Panc1 (cell line): ENCODE data around the gene RUNX3. TPM values are rescaled to one million over a fixed set of nuclear protein-coding genes. Genes with fewer than 3 reads are reported as not detected.

ENCODE experiments used
- ATAC-seq: fragments of 200-7000 bp; cut with Tn5 transposase; 2 replicates; pipeline ENCODE4 v1.9.1; 2020; ENCODE audit warnings: mild to moderate bottlenecking, moderate library complexity
- BruUV-seq: library from RNA; stranded (reverse); fragments of 400-500 nt; replicated peaks from 2 replicates; lab custom pipeline; 2021; lab: Mats Ljungman, UMichigan
- CTCF ChIA-PET: fragments of 300-600 bp; sonication (Branson Sonifier 250); formaldehyde crosslinking; loops from one replicate; lab custom pipeline; 2022; ENCODE audit warnings: antibody characterized with exemption; lab: Charles Lee
- POLR2A ChIA-PET: fragments of 300-600 bp; sonication (Branson Sonifier 250); formaldehyde crosslinking; loops from one replicate; lab custom pipeline; 2022; ENCODE audit warnings: antibody characterized with exemption; lab: Charles Lee
- DNase-seq: peaks from one replicate; pipeline ENCODE4 v3.0.0-alpha.2; 2010; ENCODE audit warnings: low read depth, low spot score
- H3K27ac ChIP-seq: 2 replicates; pipeline ENCODE4 v1.5.1; 2011; ENCODE audit warnings: mild to moderate bottlenecking, low read length, inconsistent platforms
- H3K27me3 ChIP-seq: fragments of 200-500 bp; sonication (Bioruptor generic); 2 replicates; pipeline ENCODE4 v1.6.0; 2014; ENCODE audit warnings: low read length, inconsistent platforms; ENCODE audit not compliant: control insufficient read depth, insufficient read depth
- H3K36me3 ChIP-seq: fragments of 200-500 bp; sonication (Bioruptor generic); 2 replicates; pipeline ENCODE4 v1.5.1; 2014; ENCODE audit warnings: inconsistent platforms, mild to moderate bottlenecking, low read length, moderate library complexity; ENCODE audit not compliant: control insufficient read depth, insufficient read depth
- H3K4me1 ChIP-seq: 2 replicates; pipeline ENCODE4 v1.5.1; 2011; ENCODE audit warnings: inconsistent platforms, mild to moderate bottlenecking, low read length, moderate library complexity; ENCODE audit not compliant: control insufficient read depth, insufficient read depth
- H3K4me3 ChIP-seq, 2 experiments: 2 replicates each; pipeline ENCODE4 v1.5.1; 2011 to 2012; ENCODE audit warnings: low read depth in 2 of 2, low read length in 2 of 2, mild to moderate bottlenecking in 2 of 2, inconsistent platforms in 1 of 2, moderate library complexity in 1 of 2
- H3K9me3 ChIP-seq: fragments of 200-500 bp; sonication (Bioruptor generic); 2 replicates; pipeline ENCODE4 v1.5.1; 2014; ENCODE audit warnings: low read depth, mild to moderate bottlenecking, inconsistent platforms, low read length, moderate library complexity; ENCODE audit not compliant: control insufficient read depth, insufficient read depth
- CTCF ChIP-seq: fragments of 450-650 bp; IDR thresholded peaks from 2 replicates; pipeline ENCODE4 v1.5.1; 2017; ENCODE audit warnings: mild to moderate bottlenecking
- POLR2AphosphoS5 ChIP-seq: IDR thresholded peaks from 2 replicates; pipeline ENCODE4 v1.6.1; 2012; ENCODE audit warnings: mild to moderate bottlenecking, low read depth, low read length, moderate library complexity
- REST ChIP-seq, 2 experiments: IDR thresholded peaks; 2 replicates each; pipeline ENCODE4 v1.6.1; 2011 to 2012; ENCODE audit warnings: low read depth in 2 of 2, control low read depth in 1 of 2, low read length in 1 of 2, mild to moderate bottlenecking in 1 of 2, moderate library complexity in 1 of 2; ENCODE audit not compliant: insufficient read depth in 1 of 2
- SIN3A ChIP-seq: IDR thresholded peaks from 2 replicates; pipeline ENCODE4 v1.6.1; 2012; ENCODE audit warnings: low read depth, mild to moderate bottlenecking, low read length, moderate library complexity, borderline replicate concordance; ENCODE audit not compliant: insufficient read depth
- TCF7L2 ChIP-seq: IDR thresholded peaks from 2 replicates; pipeline ENCODE4 v1.6.1; 2011; ENCODE audit warnings: mild to moderate bottlenecking, low read depth, low read length, inconsistent platforms
- in situ Hi-C: cut with HindIII; loops from 2 replicates; pipeline ENCODE4 v1.10.0; 2016; ENCODE audit warnings: low sequenced_read_pairs, low pct_unique_long_range_greater_than_20kb
- intact Hi-C: fragments of 100-400 bp; cut with micrococcal nuclease; formaldehyde crosslinking; loops from one replicate; pipeline ENCODE4 v1.10.0; 2022; ENCODE audit not compliant: unreplicated experiment
- total RNA-seq: library from RNA; stranded (reverse); gene quantifications from one replicate; pipeline ENCODE4 v1.2.1, GENCODE V29; 2021; ENCODE audit not compliant: unreplicated experiment

RUNX3 gene
- total RNA-seq, 1 experiment from 2014 or later = 0.10 TPM

- CTCF ChIA-PET = no interaction called here
- no TSS peak for BruUV-seq
Measured at GRCh38 chr1:24961961-24962861, 32.1 kb upstream of the RUNX3 start.

GRCh38 chr1:24961334-24961733 is 31.3 kb upstream of the RUNX3 start:
- Histone ChIP-seq H3K4me3 (no peak overlapping the region), H3K9me3 (no peaks in the 10 kb centered on the region), H3K27ac (no peak overlapping the region), H3K4me1 (no peaks in the 10 kb centered on the region), H3K27me3 (no peaks in the 10 kb centered on the region), H3K36me3 (no peaks in the 10 kb centered on the region)
- ATAC-seq (no peak), DNase-seq (no peak)
- TF ChIP-seq POLR2AphosphoS5 = no peak
- intact Hi-C loops (no loop called here), in situ Hi-C loops (no loop called here)
- ChIA-PET POLR2A (no interaction called here), CTCF (no interaction called here)
- no TSS peak for BruUV-seq

More at GRCh38 chr1:24961961-24962861, 32.1 kb upstream of the RUNX3 start:
- no peaks in the 10 kb centered on the region for H3K9me3 ChIP-seq
- no peaks in the 10 kb centered on the region for H3K27me3 ChIP-seq
- POLR2A ChIA-PET = no interaction called here
- H3K27ac ChIP-seq = no peak overlapping the region
- TF ChIP-seq TCF7L2 = no peak
- no peak for TF ChIP-seq POLR2AphosphoS5
- no peak for TF ChIP-seq SIN3A
- TF ChIP-seq CTCF = no peak
- no peak for TF ChIP-seq REST (IDR thresholded peaks at IDR 0.05; ENCODE audit: insufficient read depth in 1 of 2, low read depth in 2 of 2, low read length in 1 of 2)
- no peak overlapping the region for H3K4me3 ChIP-seq
- DNase-seq = no peak
- ATAC-seq = no peak; the same call in 1 of the 2 replicates
- H3K4me1 ChIP-seq = no peaks in the 10 kb centered on the region
- no peaks in the 10 kb centered on the region for H3K36me3 ChIP-seq
- in situ Hi-C loops = no loop called here
- intact Hi-C loops = no loop called here
